Esophagus mucosa (tissue), 1 donor: ENCODE measurements around the gene KANSL3. TPM values are rescaled to one million over a fixed set of nuclear protein-coding genes. Genes with fewer than 3 reads are reported as not detected.
"Not testable (repeated sequence)": the region's sequence is repeated elsewhere in the genome, so short reads cannot be mapped to it uniquely, and the experiment has no call there.

Experiments used
- ATAC-seq: fragments of 200-7000 bp; cut with Tn5 transposase; one replicate; pipeline ENCODE4 v1.9.1; 2020
- total RNA-seq: library from RNA; stranded (reverse); gene quantifications from one replicate; pipeline ENCODE4 v1.2.4, GENCODE V29; 2023
- donor health status: DM: yes; HTN: yes; CAD: no.

The KANSL3 gene
- total RNA-seq = 19.0 TPM

GRCh38 chr2:96638144-96639121, at the start of gene KANSL3:
Gene KANSL3 (minus strand): TSS chr2:96638312. CDS start chr2:96637135, 1,177 bp downstream.
- peak; percentile 96 for ATAC-seq

DNA sequence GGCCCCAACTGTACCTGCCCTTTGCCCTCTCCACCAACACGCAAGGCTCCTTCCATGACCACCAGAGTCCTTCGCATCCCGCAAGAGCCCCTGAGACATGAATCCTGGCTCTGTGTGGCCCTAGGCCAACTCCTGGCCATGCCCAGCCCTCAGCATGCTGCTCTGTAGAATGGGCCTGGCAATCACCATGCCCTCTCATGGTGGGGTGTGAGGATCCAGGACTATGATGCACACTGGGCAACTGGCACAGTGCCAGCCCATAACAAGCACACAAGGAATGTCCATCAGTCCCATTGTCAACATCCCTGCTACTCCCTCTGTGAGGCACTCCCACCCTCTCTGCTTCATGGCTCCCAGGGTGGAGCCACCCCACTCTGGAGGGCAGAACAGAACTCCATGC, 49.2 kb upstream of the KANSL3 start:
- no peak for ATAC-seq

- ATAC-seq = no peak
Measured at GRCh38 chr2:96685577-96686459, 47.7 kb upstream of the KANSL3 start.

DNA sequence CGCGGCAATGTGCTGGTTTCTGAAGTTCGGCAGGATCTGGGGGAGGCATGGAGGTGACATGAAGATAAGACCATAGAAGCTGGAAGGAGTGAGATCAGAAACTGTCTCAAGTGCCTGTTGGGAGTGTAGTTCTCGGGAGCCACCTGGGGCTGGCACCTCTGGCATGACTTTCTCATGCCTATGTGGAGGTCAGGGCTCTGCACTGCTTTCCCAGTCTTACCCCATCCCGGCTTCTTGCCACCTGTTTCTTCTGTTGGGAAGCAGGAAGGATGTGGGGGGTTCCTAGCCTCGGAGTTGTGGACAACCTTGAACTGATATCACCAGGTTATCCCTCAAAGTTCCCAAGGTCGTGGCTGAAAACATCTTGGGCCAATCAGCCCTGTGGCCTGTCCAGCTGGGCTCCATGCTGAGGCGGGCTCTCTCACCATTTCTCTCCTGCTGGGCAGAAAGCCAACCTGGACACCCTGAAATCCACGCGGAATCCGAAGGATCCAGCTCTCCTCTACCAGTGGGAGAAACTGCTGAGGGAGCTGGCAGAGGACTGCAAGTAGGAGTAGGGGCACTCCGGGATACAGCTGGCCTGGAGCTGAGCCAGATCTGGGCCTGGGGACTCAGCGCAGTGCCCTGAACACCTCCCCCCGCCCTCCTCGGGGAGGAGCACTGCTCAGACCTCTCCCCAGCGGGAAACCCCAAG, 46.9 kb upstream of the KANSL3 start:
- ATAC-seq = no peak

- no peak for ATAC-seq
Measured at GRCh38 chr2:96683972-96684820, 46.1 kb upstream of the KANSL3 start.

DNA sequence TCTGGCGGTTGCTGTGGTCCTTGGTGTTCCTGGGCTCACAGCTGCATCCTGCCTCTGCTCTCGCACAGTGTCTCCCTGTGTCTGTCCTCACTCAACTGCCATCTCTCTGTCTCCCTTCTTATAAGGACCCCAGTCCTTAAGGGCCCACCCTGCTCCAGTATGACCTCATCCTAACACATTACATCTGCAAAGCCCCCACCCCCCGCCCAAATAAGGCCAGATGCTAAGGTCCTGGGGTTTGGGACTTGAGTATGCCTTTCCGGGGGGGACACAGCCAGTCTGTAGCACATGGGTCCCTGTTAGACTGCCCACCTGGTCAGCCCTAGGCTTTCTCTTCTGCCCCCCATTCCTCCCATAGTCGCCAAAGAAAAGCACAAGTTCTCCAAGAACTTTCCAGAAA, 45.2 kb upstream of the KANSL3 start:
- no peak for ATAC-seq

DNA sequence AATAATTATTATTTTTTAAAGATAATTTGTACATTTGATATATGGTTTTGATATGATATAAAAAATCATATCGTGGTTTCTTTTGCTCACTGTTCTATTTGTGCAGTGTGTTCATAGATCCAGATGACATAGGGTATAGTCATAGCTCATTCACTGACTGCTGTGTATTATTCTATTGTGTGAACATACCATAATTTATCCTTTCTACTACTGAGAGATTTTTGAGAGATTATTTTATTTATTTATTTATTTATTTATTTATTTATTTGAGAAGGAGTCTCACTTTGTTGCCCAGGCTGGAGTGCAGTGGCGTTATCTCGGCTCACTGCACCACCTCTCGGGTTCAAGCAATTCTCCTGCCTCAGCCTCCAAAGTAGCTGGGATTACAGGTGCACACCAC, 43.4 kb upstream of the KANSL3 start:
- ATAC-seq = no peak

- no peak for ATAC-seq
Measured at GRCh38 chr2:96680561-96681141, 42.5 kb upstream of the KANSL3 start.

DNA sequence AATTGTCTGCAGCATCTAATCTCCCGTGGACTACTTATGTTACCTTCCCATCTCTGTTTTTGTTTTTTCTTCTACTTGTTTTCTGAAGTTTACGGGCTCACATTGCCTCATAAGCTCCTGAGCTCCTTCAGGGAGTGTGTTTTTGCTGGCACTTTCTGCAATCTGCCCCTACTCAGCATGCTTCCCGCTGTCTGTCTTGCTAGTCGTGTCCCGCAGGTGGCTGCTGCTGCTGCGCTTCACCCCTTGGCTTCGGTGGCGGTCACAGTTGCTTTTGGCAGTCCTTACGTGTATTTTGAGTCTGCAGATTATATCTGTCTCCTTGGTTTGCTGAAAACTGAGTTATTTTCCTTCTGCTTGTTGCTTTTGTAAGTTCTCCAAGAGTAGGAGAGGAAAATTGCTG, 41.7 kb upstream of the KANSL3 start:
- ATAC-seq = no peak

GRCh38 chr2:96669539-96670215, 31.6 kb upstream of the KANSL3 start:
- no peak for ATAC-seq

DNA sequence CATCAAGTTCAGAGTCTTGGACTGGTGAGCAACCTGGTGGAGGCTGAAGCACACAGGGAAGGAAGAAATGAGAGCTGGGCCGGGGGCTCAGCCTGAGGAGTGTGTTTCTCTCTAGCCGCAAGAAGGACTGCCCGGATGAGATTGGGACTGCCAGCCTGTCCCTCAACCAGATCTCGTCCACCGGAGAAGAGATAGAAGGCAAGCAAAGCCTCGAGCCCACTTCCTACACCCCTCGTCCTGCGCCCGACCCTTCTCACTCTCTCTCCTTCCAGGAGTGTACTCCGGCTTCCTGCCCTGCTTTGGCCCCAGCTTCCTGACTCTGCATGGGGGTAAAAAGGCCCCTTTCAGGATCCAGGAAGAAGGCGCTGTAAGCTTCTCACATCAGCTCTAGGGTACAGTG, 30.7 kb upstream of the KANSL3 start:
- no peak for ATAC-seq

- not testable (repeated sequence) for ATAC-seq
Measured at GRCh38 chr2:96665717-96666116, 27.6 kb upstream of the KANSL3 start.

DNA sequence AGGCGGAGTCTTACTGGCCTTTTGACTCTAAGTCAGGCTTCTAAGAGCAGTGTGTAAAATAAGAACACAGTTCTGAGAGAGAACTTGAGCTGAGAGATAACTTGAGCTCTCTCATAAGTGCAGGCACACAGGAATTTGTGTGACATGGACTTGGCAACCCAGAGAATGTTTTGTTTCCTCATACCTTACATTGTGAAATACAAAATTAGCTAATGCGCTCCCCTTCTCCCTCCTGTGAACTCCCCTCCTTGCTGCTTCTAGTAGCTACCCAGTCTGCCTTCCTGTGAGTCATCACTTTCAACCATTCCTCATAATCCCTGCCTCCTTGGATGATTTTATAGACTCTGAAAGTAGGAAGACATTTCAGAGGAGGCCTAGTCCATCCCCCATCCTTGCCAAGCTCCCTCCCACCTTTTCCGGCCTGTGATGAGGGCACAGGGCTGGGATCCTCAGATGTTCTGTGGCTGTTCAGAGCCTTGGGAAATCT, 27.0 kb upstream of the KANSL3 start:
- ATAC-seq = peak; percentile 90

DNA sequence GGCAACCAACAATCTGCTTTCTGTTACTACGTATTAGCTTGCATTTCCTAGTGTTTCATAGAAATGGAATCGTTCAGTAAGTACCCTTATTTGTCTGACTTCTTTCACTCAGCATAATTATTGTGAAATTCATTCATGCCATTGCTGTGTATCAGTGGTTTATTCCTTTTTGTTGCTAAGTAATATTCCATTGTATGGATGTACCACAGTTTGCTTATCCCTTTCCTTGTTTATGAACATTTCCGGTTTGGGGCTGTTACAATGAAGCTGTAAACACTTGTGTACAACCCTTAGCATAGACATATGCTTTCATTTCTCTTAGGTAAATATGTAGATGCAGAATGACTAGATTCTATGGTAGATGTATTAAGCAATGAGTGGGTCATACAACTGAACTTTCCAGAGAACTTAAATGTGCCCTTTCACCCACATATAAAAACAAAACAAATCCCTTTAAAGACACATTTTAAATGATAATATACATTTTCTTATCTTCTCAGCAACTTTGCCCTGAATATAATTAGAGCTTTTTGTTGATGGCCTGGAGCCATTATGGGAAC, 26.3 kb upstream of the KANSL3 start:
- ATAC-seq = no peak

- no peak for ATAC-seq
Measured at GRCh38 chr2:96663829-96664228, 25.7 kb upstream of the KANSL3 start.

- ATAC-seq = no peak
Measured at GRCh38 chr2:96663177-96663576, 25.1 kb upstream of the KANSL3 start.

- ATAC-seq = no peak
Measured at GRCh38 chr2:96662360-96662759, 24.2 kb upstream of the KANSL3 start.

GRCh38 chr2:96661324-96661723, 23.2 kb upstream of the KANSL3 start:
- no peak for ATAC-seq

DNA sequence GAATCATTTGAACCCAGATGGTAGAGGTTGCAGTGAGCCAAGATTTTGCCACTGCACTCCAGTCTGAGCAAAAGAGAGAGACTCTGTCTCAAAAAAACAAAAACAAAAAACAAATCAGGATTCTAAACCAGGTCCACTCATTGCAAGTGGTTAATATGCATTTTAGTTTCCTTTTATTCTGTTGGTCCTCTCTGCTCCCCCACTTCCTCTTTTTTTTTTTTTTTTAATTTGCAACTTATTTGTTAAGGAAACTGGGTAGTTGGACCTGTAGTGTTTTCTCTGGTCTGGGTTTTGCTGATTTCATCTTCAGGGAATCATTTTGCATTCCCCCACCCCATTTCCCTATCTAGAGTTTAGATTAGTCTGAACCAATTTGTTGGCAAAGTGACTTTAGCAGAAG, 18.4 kb upstream of the KANSL3 start:
- no peak for ATAC-seq

DNA sequence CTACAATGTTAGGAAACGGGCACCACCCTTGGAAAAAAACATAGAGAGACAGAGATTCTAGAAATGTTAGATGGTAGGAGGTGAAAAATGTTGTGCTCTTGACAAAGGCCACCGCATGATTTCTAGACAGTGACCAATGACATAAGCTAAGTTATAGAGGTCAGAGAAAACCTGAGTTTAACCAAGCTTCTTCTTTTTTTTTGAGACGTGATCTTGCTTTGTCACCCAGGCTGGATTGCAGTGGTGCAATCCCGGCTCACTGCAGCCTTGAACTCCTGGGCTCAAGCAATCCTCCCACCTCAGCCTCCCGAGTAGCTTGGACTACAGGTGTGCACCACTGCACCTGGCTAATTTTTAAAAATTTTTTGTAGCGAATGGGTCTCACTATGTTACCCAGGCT, 17.4 kb upstream of the KANSL3 start:
- no peak for ATAC-seq
